ENCODE measurements around the gene PTGER4. TPM values are rescaled to one million over a fixed set of nuclear protein-coding genes. Genes with fewer than 3 reads are reported as not detected.

Gene PTGER4
- total and polyA plus RNA-seq, 2 donors from 2014 or later = 8.5 to 17.2 TPM

- Histone ChIP-seq H3K27me3 (ENCODE audit: control insufficient read depth, insufficient read depth, low read length) (peaks cover 3% of the 10 kb centered on the region), H3K9ac (ENCODE audit: low read length in 3 of 3) (peak overlapping the region; percentile 57 to 68 (median 62)), H3K27ac (ENCODE audit: low read depth in 2 of 2, low read length in 2 of 2) (peak overlapping the region; percentile 68 to 81), H3K4me1 (ENCODE audit: control insufficient read depth in 2 of 3, insufficient read depth in 2 of 3, low read depth in 1 of 3, low read length in 3 of 3) (peaks cover 0 to 11% (median 0%) of the 10 kb centered on the region in 3 donors), H3K9me3 (ENCODE audit: control insufficient read depth in 2 of 3, insufficient read depth in 1 of 3, low read length in 3 of 3) (no peaks in the 10 kb centered on the region), H3K36me3 (ENCODE audit: control insufficient read depth in 2 of 3, insufficient read depth in 3 of 3, low read length in 3 of 3) (no peaks in the 10 kb centered on the region), H3K4me3 (ENCODE audit: low read length in 3 of 3) (peak overlapping the region; percentile 59 to 83 (median 76))
- TF ChIP-seq CTCF (IDR thresholded peaks at IDR 0.05; ENCODE audit: borderline replicate concordance, extremely low read depth, insufficient read depth) = no peak
- FAIRE-seq = no peak
- peak; percentile 49 to 75 (median 59) for DNase-seq
- intact Hi-C loops (cut with DNase I) = no loop called here
Observed at GRCh38 chr5:40680741-40681362, 1.1 kb downstream of the PTGER4 start.

GRCh38 chr5:40681363-40682153 lies 1.8 kb downstream of the PTGER4 start:
- intact Hi-C loops (cut with DNase I) = no loop called here
- Histone ChIP-seq H3K36me3 (ENCODE audit: control insufficient read depth in 2 of 3, insufficient read depth in 3 of 3, low read length in 3 of 3) (no peaks in the 10 kb centered on the region), H3K9ac (ENCODE audit: low read length in 3 of 3) (peak overlapping the region; percentile 57 to 68 (median 62)), H3K4me1 (ENCODE audit: control insufficient read depth in 2 of 3, insufficient read depth in 2 of 3, low read depth in 1 of 3, low read length in 3 of 3) (peaks cover 0 to 11% (median 0%) of the 10 kb centered on the region in 3 donors), H3K27ac (ENCODE audit: low read depth in 2 of 2, low read length in 2 of 2) (peak overlapping the region; percentile 68 to 81), H3K9me3 (ENCODE audit: control insufficient read depth in 2 of 3, insufficient read depth in 1 of 3, low read length in 3 of 3) (no peaks in the 10 kb centered on the region), H3K4me3 (ENCODE audit: low read length in 3 of 3) (peak overlapping the region; percentile 59 to 83 (median 76)), H3K27me3 (ENCODE audit: control insufficient read depth, insufficient read depth, low read length) (peaks cover 3% of the 10 kb centered on the region)
- TF ChIP-seq CTCF (IDR thresholded peaks at IDR 0.05; ENCODE audit: borderline replicate concordance, extremely low read depth, insufficient read depth) = no peak
- peak; percentile 38 to 80 (median 57) for DNase-seq
- no peak for FAIRE-seq

GRCh38 chr5:40682154-40683017 lies 2.7 kb downstream of the PTGER4 start:
- TF ChIP-seq CTCF (IDR thresholded peaks at IDR 0.05; ENCODE audit: borderline replicate concordance, extremely low read depth, insufficient read depth) = no peak
- FAIRE-seq = no peak
- intact Hi-C loops (cut with DNase I) = no loop called here
- H3K4me1 ChIP-seq (ENCODE audit: control insufficient read depth in 2 of 3, insufficient read depth in 2 of 3, low read depth in 1 of 3, low read length in 3 of 3) = peaks cover 0 to 11% (median 0%) of the 10 kb centered on the region in 3 donors
- H3K9ac ChIP-seq (ENCODE audit: low read length in 3 of 3) = peak overlapping the region; percentile 57 to 64 (median 62)
- peak overlapping the region; percentile 59 to 83 (median 76) for H3K4me3 ChIP-seq (ENCODE audit: low read length in 3 of 3)
- no peak for DNase-seq
- peaks cover 3% of the 10 kb centered on the region for H3K27me3 ChIP-seq (ENCODE audit: control insufficient read depth, insufficient read depth, low read length)
- H3K27ac ChIP-seq (ENCODE audit: low read depth in 2 of 2, low read length in 2 of 2) = peak overlapping the region; percentile 64 to 75
- H3K9me3 ChIP-seq (ENCODE audit: control insufficient read depth in 2 of 3, insufficient read depth in 1 of 3, low read length in 3 of 3) = no peaks in the 10 kb centered on the region
- H3K36me3 ChIP-seq (ENCODE audit: control insufficient read depth in 2 of 3, insufficient read depth in 3 of 3, low read length in 3 of 3) = no peaks in the 10 kb centered on the region
